Fibroblast of the conjunctiva (primary cell): ENCODE data around the gene SOX9.
A peak's percentile ranks its signal among the peaks of the same experiment; 100 is the strongest.
"Not testable (repeated sequence)": the region's sequence is repeated elsewhere in the genome, so short reads cannot be mapped to it uniquely, and the experiment has no call there.

Experiments
- DNase-seq: peaks from one replicate; pipeline ENCODE4 v3.0.0-alpha.2; 2010; ENCODE audit warnings: low read depth

Gene SOX9

GRCh38 chr17:72126575-72127486 lies 6.0 kb downstream of the SOX9 start:
- no peak for DNase-seq

- DNase-seq: no peak
Measured at GRCh38 chr17:72128039-72128438, 7.2 kb downstream of the SOX9 start.

- no peak for DNase-seq
Measured at GRCh38 chr17:72134608-72135394, 14.0 kb downstream of the SOX9 start.

GRCh38 chr17:72135546-72136325 lies 14.9 kb downstream of the SOX9 start:
- DNase-seq: no peak

- DNase-seq: peak; percentile 59
Measured at GRCh38 chr17:72136692-72137091, 15.9 kb downstream of the SOX9 start.

GRCh38 chr17:72137161-72137560 lies 16.3 kb downstream of the SOX9 start:
- DNase-seq: no peak

- DNase-seq: no peak
Measured at GRCh38 chr17:72139212-72139611, 18.4 kb downstream of the SOX9 start.

GRCh38 chr17:72141336-72141735 lies 20.5 kb downstream of the SOX9 start:
- DNase-seq: no peak

- not testable (repeated sequence) for DNase-seq
Measured at GRCh38 chr17:72142097-72142496, 21.3 kb downstream of the SOX9 start.

- no peak for DNase-seq
Measured at GRCh38 chr17:72142614-72143013, 21.8 kb downstream of the SOX9 start.

GRCh38 chr17:72143245-72143644 lies 22.4 kb downstream of the SOX9 start:
- no peak for DNase-seq

GRCh38 chr17:72144101-72144500 lies 23.3 kb downstream of the SOX9 start:
- DNase-seq: no peak

- no peak for DNase-seq
Measured at GRCh38 chr17:72145562-72145961, 24.7 kb downstream of the SOX9 start.

GRCh38 chr17:72145962-72146361 lies 25.1 kb downstream of the SOX9 start:
- no peak for DNase-seq

- no peak for DNase-seq
Measured at GRCh38 chr17:72146371-72146770, 25.6 kb downstream of the SOX9 start.

- DNase-seq: no peak
Measured at GRCh38 chr17:72150632-72151460, 30.0 kb downstream of the SOX9 start.

- no peak for DNase-seq
Measured at GRCh38 chr17:72151565-72152386, 31.0 kb downstream of the SOX9 start.

GRCh38 chr17:72152387-72152929 lies 31.6 kb downstream of the SOX9 start:
- no peak for DNase-seq

- no peak for DNase-seq
Measured at GRCh38 chr17:72158895-72159885, 38.4 kb downstream of the SOX9 start.
